GM18502 (cell line): Measurements from ENCODE around the gene HSFX1.
"Not testable (repeated sequence)": the region's sequence is repeated elsewhere in the genome, so short reads cannot be mapped to it uniquely, and the experiment has no call there.

Source experiments
- ATAC-seq: cut with Tn5 transposase; IDR thresholded peaks from one replicate; pipeline ENCODE4 v1.9.1; 2021; ENCODE audit warnings: mild to moderate bottlenecking; ENCODE audit not compliant: unreplicated experiment, poor library complexity

The HSFX1 gene

GRCh38 chrX:149773768-149774167 is at the start of gene HSFX1:
HSFX1 (plus strand) TSS chrX:149774068; CDS start chrX:149774682, 614 bp downstream.
- ATAC-seq = not testable (repeated sequence)

GRCh38 chrX:149727308-149727707 is 46.6 kb upstream of the HSFX1 start:
- ATAC-seq = not testable (repeated sequence)

GRCh38 chrX:149742269-149742668 is 31.6 kb upstream of the HSFX1 start:
- not testable (repeated sequence) for ATAC-seq

- not testable (repeated sequence) for ATAC-seq
Measured at GRCh38 chrX:149746390-149747007, 27.4 kb upstream of the HSFX1 start.

- no peak for ATAC-seq
Measured at GRCh38 chrX:149757206-149758067, 16.4 kb upstream of the HSFX1 start.

- ATAC-seq = no peak
Measured at GRCh38 chrX:149758068-149758714, 15.7 kb upstream of the HSFX1 start.

GRCh38 chrX:149758715-149759078 is 15.2 kb upstream of the HSFX1 start:
- not testable (repeated sequence) for ATAC-seq

- no peak for ATAC-seq
Measured at GRCh38 chrX:149759824-149760223, 14.0 kb upstream of the HSFX1 start.

- no peak for ATAC-seq
Measured at GRCh38 chrX:149760965-149761364, 12.9 kb upstream of the HSFX1 start.

- not testable (repeated sequence) for ATAC-seq
Measured at GRCh38 chrX:149761858-149762674, 11.8 kb upstream of the HSFX1 start.

- ATAC-seq = no peak
Measured at GRCh38 chrX:149762696-149763614, 10.9 kb upstream of the HSFX1 start.

GRCh38 chrX:149770344-149770743 is 3.5 kb upstream of the HSFX1 start:
- ATAC-seq = not testable (repeated sequence)

- ATAC-seq = not testable (repeated sequence)
Measured at GRCh38 chrX:149773026-149773425, 842 bp upstream of the HSFX1 start.

- not testable (repeated sequence) for ATAC-seq
Measured at GRCh38 chrX:149777999-149778398, 4.1 kb downstream of the HSFX1 start.

- not testable (repeated sequence) for ATAC-seq
Measured at GRCh38 chrX:149781727-149782126, 7.9 kb downstream of the HSFX1 start, which contains the start of gene MAGEA9. MAGEA9 (plus strand) TSS chrX:149781930; CDS start chrX:149786211, 4,281 bp downstream.

GRCh38 chrX:149795531-149795930 is 21.7 kb downstream of the HSFX1 start:
- peak; percentile 100 for ATAC-seq

GRCh38 chrX:149799095-149799714 is 25.3 kb downstream of the HSFX1 start:
- ATAC-seq = no peak

- no peak for ATAC-seq
Measured at GRCh38 chrX:149799938-149800337, 26.1 kb downstream of the HSFX1 start.
